Mammary epithelial cell (primary cell): ENCODE data around the gene STRC.
"Not testable (repeated sequence)": the region's sequence is repeated elsewhere in the genome, so short reads cannot be mapped to it uniquely, and the experiment has no call there.

Experiments
- CTCF ChIP-seq, 2 donors: IDR thresholded peaks in 1 of 2; conservative IDR thresholded peaks in 1 of 2; 2 replicates each; pipeline ENCODE4 v1.5.1; 2011 to 2012; ENCODE audit warnings: inconsistent platforms in 2 of 2, low read length in 2 of 2, mild to moderate bottlenecking in 2 of 2, control low read depth in 1 of 2, low read depth in 1 of 2; ENCODE audit not compliant: insufficient read depth in 1 of 2; ENCODE audit errors: extremely low read depth in 1 of 2
- EZH2 ChIP-seq: IDR thresholded peaks from 2 replicates; pipeline ENCODE4 v1.6.1; 2012; ENCODE audit warnings: low read length, inconsistent platforms, borderline replicate concordance

GRCh38 chr15:43589778-43590466 is 28.7 kb downstream of the STRC start, which contains the start of gene PPIP5K1:
- TF ChIP-seq CTCF (conservative IDR thresholded peaks at IDR 0.05 in 1 of 2, IDR thresholded peaks at IDR 0.05 in 1 of 2; ENCODE audit: extremely low read depth in 1 of 2, insufficient read depth in 1 of 2, low read depth in 1 of 2, low read length in 2 of 2); EZH2: not testable (repeated sequence)
